H1 (cell line): ENCODE results near the gene RBM34. TPM values are rescaled to one million over a fixed set of nuclear protein-coding genes. Genes with fewer than 3 reads are reported as not detected.

Experiments
- BACH1 ChIP-seq: IDR thresholded peaks from 2 replicates; pipeline ENCODE4 v1.6.1; 2012; ENCODE audit warnings: low read length, improper control_type of control experiment
- CBX8 ChIP-seq: fragments of 300-800, 300-1000 bp; sonication (generic); IDR thresholded peaks from 2 replicates; pipeline ENCODE4 v1.7.1; 2016; ENCODE audit warnings: low read depth, low read length, borderline replicate concordance
- CEBPB ChIP-seq: IDR thresholded peaks from 2 replicates; pipeline ENCODE4 v1.6.1; 2012; ENCODE audit warnings: low read depth, low read length
- EGR1 ChIP-seq: IDR thresholded peaks from 2 replicates; pipeline ENCODE4 v1.6.1; 2011; ENCODE audit warnings: low read depth, low read length, borderline replicate concordance
- GABPA ChIP-seq: IDR thresholded peaks from 2 replicates; pipeline ENCODE4 v1.6.1; 2011; ENCODE audit warnings: mild to moderate bottlenecking, low read length, moderate library complexity, borderline replicate concordance; ENCODE audit not compliant: insufficient read depth
- PHF8 ChIP-seq: fragments of 200-600 bp; sonication (generic); conservative IDR thresholded peaks from 2 replicates; pipeline ENCODE4 v1.7.1; 2012; ENCODE audit warnings: low read depth, mild to moderate bottlenecking, inconsistent platforms, low read length, moderate library complexity
- RNF2 ChIP-seq: fragments of 200-900, 300-1000 bp; sonication (generic); IDR thresholded peaks from 2 replicates; pipeline ENCODE4 v1.7.1; 2016; ENCODE audit warnings: borderline replicate concordance, low read depth, mild to moderate bottlenecking, antibody characterized with exemption, low read length; ENCODE audit not compliant: poor library complexity, severe bottlenecking; ENCODE audit errors: missing control alignments
- TAF1 ChIP-seq: IDR thresholded peaks from 2 replicates; pipeline ENCODE4 v1.6.1; 2011; ENCODE audit warnings: mild to moderate bottlenecking, low read depth, low read length
- polyA plus RNA-seq, 7 experiments: library from polyadenylated mRNA; depleted of rRNA in 3 of 7; stranded (reverse) in 5 of 7; unstranded in 2 of 7; fragments of >200 nt in 5 of 7; fragments of 200-250 nt in 2 of 7; gene quantifications; 1 replicate in 5 of 7; 2 replicates in 1 of 7; 4 replicates in 1 of 7; pipeline versions ENCODE4 v1.2.1 to v1.2.3, GENCODE V29; 2011 to 2013; ENCODE audit warnings: missing spikeins in 2 of 7, mixed read lengths in 2 of 7
- total RNA-seq: library from RNA; stranded (reverse); fragmentation: NEBNext Ultra II Directional; extraction: Animal tissue kit (Norgen Biotek cat#: 25700); gene quantifications from 2 replicates; pipeline ENCODE4 v1.2.1, GENCODE V29; 2021

The RBM34 gene
- total and polyA plus RNA-seq, 2 of the 8 experiments (the other 6 are each of a cell fraction or from before 2014, with no cell fraction given): 18.8 to 108 TPM

DNA sequence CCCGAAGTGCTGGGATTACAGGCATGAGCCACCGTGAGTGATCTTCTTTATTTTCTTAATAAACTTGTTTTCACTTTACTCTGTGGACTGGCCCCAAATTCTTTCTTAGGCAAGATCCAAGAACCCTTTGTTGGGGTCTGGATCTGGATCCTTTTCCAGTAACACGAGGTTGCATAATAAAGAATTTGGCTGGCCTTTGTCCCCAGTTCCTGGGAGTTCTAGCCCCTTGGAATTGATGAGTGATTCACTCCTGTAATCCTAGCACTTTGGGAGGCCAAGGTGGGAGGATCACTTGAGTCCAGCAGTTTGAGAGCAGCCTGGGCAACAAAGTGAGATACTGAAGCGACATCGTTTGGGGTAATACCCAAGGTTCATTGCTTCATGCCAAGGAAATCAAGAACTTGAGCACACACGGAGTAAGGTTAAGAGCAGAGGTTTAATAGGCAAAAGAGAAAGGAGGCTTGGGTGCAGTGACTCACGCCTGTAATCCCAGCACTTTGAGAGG is 30.2 kb downstream of the RBM34 start (continued):
- no peak for TF ChIP-seq RNF2
- TF ChIP-seq BACH1: no peak
- TF ChIP-seq GABPA: no peak
- no peak for TF ChIP-seq PHF8
- no peak for TF ChIP-seq CEBPB
- no peak for TF ChIP-seq CBX8
- no peak for TF ChIP-seq EGR1
- no peak for TF ChIP-seq TAF1
